HG03025 (cell line): ENCODE data around the gene EIPR1.

ENCODE experiments used
- ATAC-seq: cut with Tn5 transposase; IDR thresholded peaks from one replicate; pipeline ENCODE4 v1.9.1; 2021; ENCODE audit warnings: mild to moderate bottlenecking, moderate library complexity; ENCODE audit not compliant: unreplicated experiment, low FRiP score

The EIPR1 gene

GRCh38 chr2:3277748-3278520 is 99.7 kb downstream of the EIPR1 start:
- no peak for ATAC-seq

GRCh38 chr2:3277050-3277747 is 100.4 kb downstream of the EIPR1 start:
- no peak for ATAC-seq

GRCh38 chr2:3272761-3273160 is 104.9 kb downstream of the EIPR1 start:
- no peak for ATAC-seq

GRCh38 chr2:3270095-3270478 is 107.5 kb downstream of the EIPR1 start:
- ATAC-seq: no peak

- no peak for ATAC-seq
These were observed 108.1 kb downstream of the EIPR1 start for GRCh38 chr2:3269425-3270094.

DNA sequence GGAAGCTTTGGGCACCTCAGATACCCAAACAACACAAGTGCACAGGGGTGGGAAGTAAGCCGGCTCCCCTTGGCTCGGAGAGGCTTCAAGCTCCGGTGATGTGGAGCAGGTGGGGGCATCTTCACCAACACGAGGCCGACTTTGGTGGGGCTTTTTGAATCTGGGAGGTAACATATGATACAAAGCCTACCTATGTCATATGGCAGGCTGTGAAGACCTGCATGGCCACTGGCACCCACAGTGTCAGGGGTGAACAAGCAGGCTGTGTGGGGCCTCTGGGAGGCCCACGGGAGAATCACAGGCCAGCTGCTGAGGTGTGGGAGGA is 109.0 kb downstream of the EIPR1 start:
- no peak for ATAC-seq

DNA sequence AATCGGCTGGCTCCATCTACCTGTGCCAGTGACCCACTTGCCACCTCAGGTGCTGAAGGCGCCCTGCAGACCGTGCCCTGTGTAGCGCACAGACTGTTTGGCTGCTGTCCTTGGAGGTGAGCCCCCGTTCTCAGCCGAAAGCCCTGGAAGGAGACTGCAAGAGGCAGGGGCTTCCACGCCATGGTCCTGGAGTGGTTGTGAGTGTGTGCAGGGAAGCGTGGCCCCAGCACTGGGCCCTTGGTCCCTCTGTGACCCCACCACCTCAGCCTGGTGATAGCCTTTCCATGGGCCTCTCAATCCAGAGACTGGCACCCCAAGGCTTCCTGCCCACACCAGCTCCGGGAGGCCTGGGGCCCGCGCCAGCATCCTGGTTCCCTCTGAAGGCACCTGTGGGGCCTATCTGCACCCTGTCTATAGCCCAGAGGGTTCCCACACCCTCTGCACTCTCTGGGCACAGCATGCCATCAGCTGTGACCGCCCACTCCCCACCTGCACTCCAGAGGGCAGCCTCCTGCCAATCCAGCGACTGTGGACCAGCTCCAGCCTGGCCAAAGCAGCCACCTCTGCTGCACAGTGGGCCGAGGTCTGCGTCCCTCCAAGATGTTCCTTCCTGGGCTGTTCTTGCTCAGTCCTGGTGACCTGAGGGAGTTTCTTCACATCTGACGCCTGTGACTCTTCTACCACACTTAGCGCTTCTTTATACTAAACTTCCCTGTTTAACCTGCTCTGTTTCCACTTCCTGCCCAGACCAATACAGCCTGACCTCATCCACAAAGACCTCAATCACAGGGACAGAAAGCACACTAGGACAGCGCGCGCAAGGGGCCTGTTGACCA is 109.5 kb downstream of the EIPR1 start:
- no peak for ATAC-seq

- no peak for ATAC-seq
These were observed 110.4 kb downstream of the EIPR1 start for GRCh38 chr2:3266925-3267867.

- no peak for ATAC-seq
These were observed 111.4 kb downstream of the EIPR1 start for GRCh38 chr2:3265981-3266924.

GRCh38 chr2:3265471-3265870 is 112.1 kb downstream of the EIPR1 start:
- no peak for ATAC-seq

DNA sequence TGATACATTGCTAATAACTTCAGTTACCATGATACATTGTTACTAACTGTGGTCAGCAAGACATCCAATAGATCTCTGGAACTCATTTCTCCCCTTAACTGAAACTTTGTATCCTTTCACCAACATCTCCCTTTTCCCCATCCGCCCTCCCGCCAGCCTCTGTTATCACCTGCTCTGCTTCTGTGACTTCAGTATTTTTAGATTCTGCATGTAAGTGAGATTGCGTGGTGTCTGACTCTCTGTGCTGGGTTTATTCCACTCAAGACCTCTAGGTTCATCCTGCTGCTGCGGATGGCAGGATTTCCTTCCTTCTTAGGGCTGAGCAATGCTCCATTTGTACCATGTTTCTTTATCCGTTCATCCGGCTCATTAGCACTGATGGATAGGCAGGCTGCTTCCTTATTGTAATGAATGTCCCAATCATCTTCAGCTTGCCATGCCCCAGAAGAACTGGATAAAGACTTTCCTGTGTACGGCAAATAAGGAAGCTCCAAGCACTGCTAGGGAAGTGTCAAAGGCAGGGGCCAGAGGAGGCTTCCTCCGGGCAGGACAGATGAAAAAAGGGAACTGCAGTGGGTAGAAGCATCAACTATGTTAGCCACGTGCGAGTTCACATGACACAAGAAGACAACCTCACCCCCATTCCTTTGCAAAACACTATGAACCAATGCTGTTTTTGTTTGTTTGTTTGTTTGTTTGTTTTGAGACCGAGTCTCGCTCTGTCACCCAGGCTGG is 113.4 kb downstream of the EIPR1 start:
- no peak for ATAC-seq

- no peak for ATAC-seq
These were observed 114.1 kb downstream of the EIPR1 start for GRCh38 chr2:3263487-3263886.

- ATAC-seq: no peak
These were observed 114.9 kb downstream of the EIPR1 start for GRCh38 chr2:3262437-3263388.

- no peak for ATAC-seq
These were observed 116.1 kb downstream of the EIPR1 start for GRCh38 chr2:3261511-3261910.

GRCh38 chr2:3260959-3261358 is 116.7 kb downstream of the EIPR1 start:
- no peak for ATAC-seq

DNA sequence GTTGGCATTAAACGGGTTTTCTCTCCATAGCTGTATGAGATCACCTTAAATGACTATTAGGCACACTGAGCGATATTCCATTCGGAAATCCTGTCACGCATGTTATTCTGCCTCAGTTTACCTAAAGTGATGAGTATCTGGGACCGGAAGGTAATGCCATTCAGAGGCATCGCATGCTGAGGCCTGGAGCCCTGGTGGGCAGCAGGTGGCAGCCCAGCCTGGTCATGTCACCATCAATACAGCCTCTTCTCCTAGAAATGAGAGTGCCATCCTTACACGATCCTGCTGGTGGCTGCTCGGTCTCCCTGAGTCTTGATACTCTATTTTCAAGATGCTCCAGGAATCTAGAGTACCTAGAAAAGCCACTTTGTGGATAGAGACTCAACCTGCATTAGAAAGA is 119.8 kb downstream of the EIPR1 start:
- ATAC-seq: no peak

DNA sequence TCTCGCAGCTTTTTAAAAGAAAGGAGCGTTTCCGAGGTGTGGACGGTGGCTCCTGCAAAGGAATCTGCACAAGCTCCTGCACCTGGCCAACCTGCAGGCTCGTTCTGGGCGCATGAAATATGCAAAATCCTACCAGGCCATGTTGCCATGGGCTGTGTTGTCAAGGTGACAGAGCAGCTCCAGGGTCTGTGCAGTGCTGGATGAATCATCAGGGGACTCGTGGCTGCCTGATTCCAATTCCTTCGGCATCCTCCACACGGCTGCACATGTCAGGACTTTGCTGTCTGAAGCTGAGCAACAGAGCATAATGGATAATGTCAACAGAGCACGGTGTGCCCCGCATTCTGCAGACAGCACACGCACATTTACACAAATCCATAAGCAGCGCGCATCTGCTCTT is 120.5 kb downstream of the EIPR1 start:
- no peak for ATAC-seq
